T-cell (primary cell): Measurements from ENCODE around the gene MYLK4. TPM values are rescaled to one million over a fixed set of nuclear protein-coding genes. Genes with fewer than 3 reads are reported as not detected.

Experiments used
- ATAC-seq, 4 experiments: fragments of 200-7000 bp in 3 of 4; fragments of 150-1000 bp in 1 of 4; cut with Tn5 transposase; replicated peaks in 1 of 4; 1 replicate in 3 of 4; 2 replicates in 1 of 4; pipeline ENCODE4 v1.10.0; 2021; ENCODE audit warnings: moderate library complexity in 3 of 4, mild to moderate bottlenecking in 2 of 4, moderate number of reproducible peaks in 1 of 4
- CTCF ChIA-PET, 2 donors: fragments of 300-600 bp; sonication (Branson Sonifier 250); formaldehyde crosslinking; loops; one replicate each; lab custom pipeline; 2022; ENCODE audit warnings: antibody characterized with exemption in 2 of 2; lab: Charles Lee
- POLR2A ChIA-PET, 2 donors: fragments of 300-600 bp; sonication (Branson Sonifier 250); formaldehyde crosslinking; loops; one replicate each; lab custom pipeline; 2022; ENCODE audit warnings: antibody characterized with exemption in 2 of 2; lab: Charles Lee
- DNase-seq, 35 experiments: peaks; one replicate each; pipeline versions ENCODE4 v3.0.0 to v3.0.0-alpha.2; 2013 to 2023
- H3K27ac ChIP-seq: one replicate; pipeline ENCODE4 v1.5.1; 2013; ENCODE audit warnings: low read length
- H3K27me3 ChIP-seq, 2 experiments: replicated peaks in 1 of 2; 1 replicate in 1 of 2; 2 replicates in 1 of 2; pipeline versions ENCODE4 v1.6.1 to v1.7.0; 2013; ENCODE audit warnings: low read length in 1 of 2, mixed read lengths in 1 of 2; ENCODE audit not compliant: control insufficient read depth in 2 of 2, insufficient read depth in 2 of 2; ENCODE audit errors: extremely low read depth in 1 of 2
- H3K36me3 ChIP-seq, 2 donors: 1 replicate in 1 of 2; 2 replicates in 1 of 2; pipeline versions ENCODE4 v1.6.1 to v1.7.0; 2013; ENCODE audit warnings: low read length in 1 of 2; ENCODE audit not compliant: control insufficient read depth in 2 of 2, insufficient read depth in 1 of 2; ENCODE audit errors: extremely low read depth in 1 of 2
- H3K4me1 ChIP-seq, 2 experiments: 1 replicate in 1 of 2; 2 replicates in 1 of 2; pipeline versions ENCODE4 v1.6.1 to v1.7.0; 2013; ENCODE audit warnings: low read length in 2 of 2, mixed read lengths in 1 of 2; ENCODE audit not compliant: insufficient read depth in 2 of 2, control insufficient read depth in 1 of 2; ENCODE audit errors: extremely low read depth in 1 of 2
- H3K4me3 ChIP-seq, 2 donors: 1 replicate in 1 of 2; 2 replicates in 1 of 2; pipeline versions ENCODE4 v1.5.1 to v1.7.0; 2013; ENCODE audit warnings: mild to moderate bottlenecking in 2 of 2, low read length in 1 of 2, moderate library complexity in 1 of 2; ENCODE audit not compliant: control insufficient read depth in 1 of 2; ENCODE audit errors: extremely low read depth in 1 of 2
- H3K9me3 ChIP-seq: 2 replicates; pipeline ENCODE4 v1.7.0; 2013
- H3K27ac Mint-ChIP-seq, 2 donors: one replicate each; pipeline ENCODE4 v1.8.0; 2020 to 2021; ENCODE audit warnings: mild to moderate bottlenecking in 2 of 2, mixed read lengths in 2 of 2
- H3K27me3 Mint-ChIP-seq, 2 donors: one replicate each; pipeline ENCODE4 v1.8.0; 2021 to 2022; ENCODE audit warnings: mixed read lengths in 2 of 2
- H3K36me3 Mint-ChIP-seq: one replicate; pipeline ENCODE4 v1.8.0; 2021; ENCODE audit warnings: mixed read lengths
- H3K4me1 Mint-ChIP-seq, 3 donors: one replicate each; pipeline ENCODE4 v1.8.0; 2020 to 2022; ENCODE audit warnings: mixed read lengths in 3 of 3, mild to moderate bottlenecking in 1 of 3
- H3K4me3 Mint-ChIP-seq, 3 donors: one replicate each; pipeline ENCODE4 v1.8.0; 2020 to 2022; ENCODE audit warnings: mild to moderate bottlenecking in 3 of 3, mixed read lengths in 3 of 3, moderate library complexity in 3 of 3
- H3K9me3 Mint-ChIP-seq, 3 donors: one replicate each; pipeline ENCODE4 v1.8.0; 2020 to 2022; ENCODE audit warnings: mixed read lengths in 3 of 3
- WGBS: methylation state at CpG from one replicate; pipeline ENCODE4 v1.1.5; 2013; ENCODE audit warnings: missing lambda C conversion rate; ENCODE audit not compliant: insufficient coverage; 5-methylcytosine and 5-hydroxymethylcytosine counted together
- total RNA-seq, 35 experiments: library from RNA in 6 of 35; stranded (reverse) in 6 of 35; fragments of 120-200 nt in 1 of 35; gene quantifications; one replicate each; pipeline versions ENCODE4 v1.2.1 to v1.2.4 and lab custom pipeline; 2013 to 2026

The MYLK4 gene
- total RNA-seq, 5 donors from 2014 or later (not counting 1 experiment from before 2014, with no cell fraction given) = 0.58 to 1.4 (median 1.0) TPM

- H3K27ac ChIP-seq = no peak overlapping the region
- WGBS = no CpG with 5 or more reads among the region's 3 CpGs
- no peaks in the 10 kb centered on the region for H3K9me3 Mint-ChIP-seq
- H3K27me3 ChIP-seq = no peaks in the 10 kb centered on the region
- DNase-seq (no peak), ATAC-seq (no peak)
- H3K27me3 Mint-ChIP-seq = no peaks in the 10 kb centered on the region
- peaks cover 61 to 74% (median 71%) of the 10 kb centered on the region in 3 donors for H3K4me1 Mint-ChIP-seq
- H3K36me3 Mint-ChIP-seq = peaks cover 42% of the 10 kb centered on the region
- H3K27ac Mint-ChIP-seq = no peak overlapping the region
- peaks cover 4 to 5% of the 10 kb centered on the region in 2 experiments for H3K4me1 ChIP-seq
- no peak overlapping the region for H3K4me3 Mint-ChIP-seq
- CTCF ChIA-PET = interaction anchor here (1.0 to 1.7 kb wide), 3 partner anchors 10 to 18 kb away, joined by 3 to 10 read pairs (median 4); no protein-coding TSS in a partner anchor
- POLR2A ChIA-PET = no interaction called here
- H3K9me3 ChIP-seq = no peaks in the 10 kb centered on the region
- peaks cover 4 to 58% of the 10 kb centered on the region in 2 donors for H3K36me3 ChIP-seq
- H3K4me3 ChIP-seq = no peak overlapping the region
These were observed 22.7 kb upstream of the MYLK4 start for GRCh38 chr6:2773449-2773848.

GRCh38 chr6:2772840-2773239 is 22.1 kb upstream of the MYLK4 start:
- WGBS = no CpG with 5 or more reads among the region's 3 CpGs
- no peaks in the 10 kb centered on the region for H3K9me3 ChIP-seq
- H3K4me1 Mint-ChIP-seq = peaks cover 64 to 76% (median 75%) of the 10 kb centered on the region in 3 donors
- H3K4me3 ChIP-seq = no peak overlapping the region
- H3K4me3 Mint-ChIP-seq = no peak overlapping the region
- no peaks in the 10 kb centered on the region for H3K9me3 Mint-ChIP-seq
- CTCF ChIA-PET = interaction anchor here (0.5 to 1.7 kb wide), 5 partner anchors 10 to 513 kb away, joined by 3 to 10 read pairs (median 3); no protein-coding TSS in a partner anchor
- H3K36me3 Mint-ChIP-seq = peaks cover 42% of the 10 kb centered on the region
- no peaks in the 10 kb centered on the region for H3K27me3 ChIP-seq
- no peak overlapping the region for H3K27ac Mint-ChIP-seq
- no peak overlapping the region for H3K27ac ChIP-seq
- H3K27me3 Mint-ChIP-seq = no peaks in the 10 kb centered on the region
- H3K4me1 ChIP-seq = peaks cover 8 to 11% of the 10 kb centered on the region in 2 experiments
- ATAC-seq (no peak), DNase-seq (no peak)
- H3K36me3 ChIP-seq = peaks cover 4 to 56% of the 10 kb centered on the region in 2 donors
- POLR2A ChIA-PET = no interaction called here

- Mint-ChIP-seq H3K4me1 (peaks cover 65 to 76% (median 74%) of the 10 kb centered on the region in 3 donors), H3K4me3 (no peak overlapping the region), H3K9me3 (no peaks in the 10 kb centered on the region), H3K27ac (no peak overlapping the region), H3K27me3 (no peaks in the 10 kb centered on the region), H3K36me3 (peaks cover 36% of the 10 kb centered on the region)
- DNase-seq (no peak), ATAC-seq (no peak)
- Histone ChIP-seq H3K27me3 (no peaks in the 10 kb centered on the region), H3K4me3 (no peak overlapping the region), H3K9me3 (no peaks in the 10 kb centered on the region), H3K4me1 (peaks cover 21 to 25% of the 10 kb centered on the region in 2 experiments), H3K36me3 (peaks cover 4 to 53% of the 10 kb centered on the region in 2 donors), H3K27ac (no peak overlapping the region)
- 95% methylated on average over 2 of the region's 4 CpGs for WGBS
- POLR2A ChIA-PET = no interaction called here
- CTCF ChIA-PET = interaction anchor here (0.7 to 1.0 kb wide), 3 partner anchors 21 to 480 kb away, joined by 3 to 6 read pairs (median 4); no protein-coding TSS in a partner anchor
These were observed 20.4 kb upstream of the MYLK4 start for GRCh38 chr6:2771079-2771478.

GRCh38 chr6:2770171-2770570 is 19.4 kb upstream of the MYLK4 start:
- no peak overlapping the region for H3K27ac Mint-ChIP-seq
- ChIA-PET CTCF (interaction anchor here (0.5 to 2.1 kb wide), 5 partner anchors 19 to 1180 kb away, joined by 3 to 6 read pairs (median 4); partner anchors contain the start of gene MYLK4 (in 2 of the 2)), POLR2A (interaction anchor here in 1 of 2 donors (0.6 kb wide), 1 partner anchor 14 kb away, joined by 3 read pairs; no protein-coding TSS in a partner anchor)
- no peak for ATAC-seq
- Histone ChIP-seq H3K9me3 (no peaks in the 10 kb centered on the region), H3K4me3 (no peak overlapping the region), H3K27me3 (no peaks in the 10 kb centered on the region), H3K27ac (no peak overlapping the region), H3K36me3 (peaks cover 4 to 47% of the 10 kb centered on the region in 2 donors), H3K4me1 (peaks cover 21 to 25% of the 10 kb centered on the region in 2 experiments)
- peak in 1 of 35 experiments; percentile 13 for DNase-seq
- no peaks in the 10 kb centered on the region for H3K27me3 Mint-ChIP-seq
- no peaks in the 10 kb centered on the region for H3K9me3 Mint-ChIP-seq
- 98% methylated on average over 6 of the region's 13 CpGs for WGBS
- H3K4me3 Mint-ChIP-seq = no peak overlapping the region
- H3K36me3 Mint-ChIP-seq = peaks cover 34% of the 10 kb centered on the region
- H3K4me1 Mint-ChIP-seq = peaks cover 58 to 72% (median 69%) of the 10 kb centered on the region in 3 donors

- Mint-ChIP-seq H3K27ac (peak overlapping the region in 1 of 2 donors; percentile 57), H3K36me3 (peaks cover 24% of the 10 kb centered on the region), H3K4me1 (peaks cover 58 to 69% (median 68%) of the 10 kb centered on the region in 3 donors), H3K9me3 (no peaks in the 10 kb centered on the region), H3K27me3 (no peaks in the 10 kb centered on the region), H3K4me3 (peak overlapping the region; percentile 88 to 93 (median 89))
- no CpG with 5 or more reads among the region's 6 CpGs for WGBS
- Histone ChIP-seq H3K4me3 (no peak overlapping the region), H3K27me3 (no peaks in the 10 kb centered on the region), H3K27ac (no peak overlapping the region), H3K36me3 (peaks cover 4 to 37% of the 10 kb centered on the region in 2 donors), H3K9me3 (no peaks in the 10 kb centered on the region), H3K4me1 (peaks cover 25 to 29% of the 10 kb centered on the region in 2 experiments)
- ATAC-seq = no peak
- CTCF ChIA-PET = interaction anchor here (0.6 to 2.1 kb wide), 11 partner anchors 18 to 358 kb away, joined by 3 to 6 read pairs (median 4); partner anchors contain the start of genes MYLK4 (in 2 of the 2) and SERPINB1 (in 1 of the 2)
- POLR2A ChIA-PET = interaction anchor here in 1 of 2 donors (0.6 to 0.8 kb wide), 3 partner anchors 14 to 168 kb away, joined by 3 to 10 read pairs (median 4); no protein-coding TSS in a partner anchor
- no peak for DNase-seq
These were observed 18.0 kb upstream of the MYLK4 start for GRCh38 chr6:2768696-2769095.

GRCh38 chr6:2767657-2768524 is 17.2 kb upstream of the MYLK4 start:
- DNase-seq (no peak), ATAC-seq (no peak)
- Mint-ChIP-seq H3K27me3 (no peaks in the 10 kb centered on the region), H3K9me3 (no peaks in the 10 kb centered on the region), H3K27ac (peak overlapping the region in 1 of 2 donors; percentile 11), H3K4me1 (peaks cover 53 to 61% (median 61%) of the 10 kb centered on the region in 3 donors), H3K4me3 (peak overlapping the region; percentile 88 to 93 (median 89)), H3K36me3 (peaks cover 17% of the 10 kb centered on the region)
- Histone ChIP-seq H3K27ac (no peak overlapping the region), H3K4me1 (peaks cover 25 to 29% of the 10 kb centered on the region in 2 experiments), H3K36me3 (peaks cover 4 to 29% of the 10 kb centered on the region in 2 donors), H3K4me3 (peak overlapping the region; percentile 52 to 76), H3K27me3 (no peaks in the 10 kb centered on the region), H3K9me3 (no peaks in the 10 kb centered on the region)
- CTCF ChIA-PET = interaction anchor here (0.6 to 2.2 kb wide), 10 partner anchors 17 to 359 kb away, joined by 3 to 9 read pairs (median 5); partner anchors contain the start of genes MYLK4 (in 2 of the 2) and SERPINB1 (in 1 of the 2)
- POLR2A ChIA-PET = no interaction called here
- WGBS = 60% methylated on average over 3 of the region's 9 CpGs
